ENCODE results near the gene CORO1C.

Gene CORO1C

GRCh38 chr12:108696111-108696995 lies 35.0 kb downstream of the CORO1C start:
- peak overlapping the region; percentile 14; the same call in 1 of the 2 replicates for H3K4me3 ChIP-seq (ENCODE audit: low read length)
- TF ChIP-seq CTCF (conservative IDR thresholded peaks at IDR 0.05; ENCODE audit: low read length) = no peak
- peak; percentile 99 for DNase-seq (ENCODE audit: low read depth)

- no peak overlapping the region for H3K4me3 ChIP-seq (ENCODE audit: low read length)
- DNase-seq (ENCODE audit: low read depth) = no peak
- TF ChIP-seq CTCF (conservative IDR thresholded peaks at IDR 0.05; ENCODE audit: low read length) = no peak
These were observed 36.5 kb downstream of the CORO1C start for GRCh38 chr12:108694812-108695278.

- no peak overlapping the region for H3K4me3 ChIP-seq (ENCODE audit: low read length)
- DNase-seq (ENCODE audit: low read depth) = no peak
- no peak for TF ChIP-seq CTCF (conservative IDR thresholded peaks at IDR 0.05; ENCODE audit: low read length)
These were observed 37.6 kb downstream of the CORO1C start for GRCh38 chr12:108693751-108694150.

GRCh38 chr12:108693186-108693730 lies 38.1 kb downstream of the CORO1C start:
- no peak for TF ChIP-seq CTCF (conservative IDR thresholded peaks at IDR 0.05; ENCODE audit: low read length)

GRCh38 chr12:108691998-108692808 lies 39.1 kb downstream of the CORO1C start:
- no peak for TF ChIP-seq CTCF (conservative IDR thresholded peaks at IDR 0.05; ENCODE audit: low read length)
- peak overlapping the region; percentile 16 for H3K4me3 ChIP-seq (ENCODE audit: low read length)
- DNase-seq (ENCODE audit: low read depth) = no peak

More at GRCh38 chr12:108693186-108693730, 38.1 kb downstream of the CORO1C start:
- no peak overlapping the region for H3K4me3 ChIP-seq (ENCODE audit: low read length)
- no peak for DNase-seq (ENCODE audit: low read depth)

GRCh38 chr12:108691175-108691997 lies 39.9 kb downstream of the CORO1C start:
- TF ChIP-seq CTCF (conservative IDR thresholded peaks at IDR 0.05; ENCODE audit: low read length) = peak; percentile 39
- DNase-seq (ENCODE audit: low read depth) = peak; percentile 99
- H3K4me3 ChIP-seq (ENCODE audit: low read length) = peak overlapping the region; percentile 41
